Chondrocyte (in vitro differentiated cells): Measurements from ENCODE around the gene CFAP20DC. TPM values are rescaled to one million over a fixed set of nuclear protein-coding genes. Genes with fewer than 3 reads are reported as not detected.
A peak's percentile ranks its signal among the peaks of the same experiment; 100 is the strongest.
"Not testable (repeated sequence)": the region's sequence is repeated elsewhere in the genome, so short reads cannot be mapped to it uniquely, and the experiment has no call there.

ENCODE experiments used
- DNase-seq: peaks from one replicate; pipeline ENCODE4 v3.0.0; 2021; ENCODE audit warnings: mixed read lengths, low spot score
- H3K27ac Mint-ChIP-seq: one replicate; pipeline ENCODE4 v1.8.0; 2021; ENCODE audit warnings: mild to moderate bottlenecking, moderate library complexity, mixed read lengths; ENCODE audit not compliant: unreplicated experiment
- H3K27me3 Mint-ChIP-seq: 2 replicates; pipeline ENCODE4 v1.8.0; 2021; ENCODE audit warnings: low read depth, mixed read lengths
- H3K36me3 Mint-ChIP-seq: 2 replicates; pipeline ENCODE4 v1.8.0; 2021; ENCODE audit warnings: low read depth, mixed read lengths
- H3K4me1 Mint-ChIP-seq: 2 replicates; pipeline ENCODE4 v1.8.0; 2021; ENCODE audit warnings: low read depth, mild to moderate bottlenecking, mixed read lengths
- H3K4me3 Mint-ChIP-seq: one replicate; pipeline ENCODE4 v1.8.0; 2021; ENCODE audit warnings: mild to moderate bottlenecking, moderate library complexity, mixed read lengths; ENCODE audit not compliant: unreplicated experiment
- H3K9me3 Mint-ChIP-seq: 2 replicates; pipeline ENCODE4 v1.8.0; 2021; ENCODE audit warnings: low read depth, mixed read lengths
- CTCF ChIP-seq: fragments of 200-600 bp; sonication (generic); IDR thresholded peaks from 2 replicates; pipeline ENCODE4 v1.5.0; 2021; ENCODE audit warnings: antibody characterized with exemption, mild to moderate bottlenecking, moderate library complexity
- total RNA-seq: library from RNA; stranded (reverse); gene quantifications from 3 replicates; pipeline ENCODE4 v1.2.1, GENCODE V29; 2021

Gene CFAP20DC
- total RNA-seq, 1 donor from 2014 or later, result 3.1 TPM

GRCh38 chr3:58824777-58825176, 225.0 kb downstream of the CFAP20DC start:
- no peak for TF ChIP-seq CTCF
- H3K36me3 Mint-ChIP-seq, result peaks cover 2% of the 10 kb centered on the region
- no peaks in the 10 kb centered on the region for H3K9me3 Mint-ChIP-seq
- no peaks in the 10 kb centered on the region for H3K27me3 Mint-ChIP-seq
- no peak overlapping the region for H3K4me3 Mint-ChIP-seq
- peaks cover 9% of the 10 kb centered on the region for H3K4me1 Mint-ChIP-seq
- H3K27ac Mint-ChIP-seq, result no peak overlapping the region
- no peak for DNase-seq

GRCh38 chr3:58824285-58824684, 225.5 kb downstream of the CFAP20DC start:
- Mint-ChIP-seq H3K4me1 (peaks cover 6% of the 10 kb centered on the region), H3K27me3 (no peaks in the 10 kb centered on the region), H3K36me3 (peaks cover 2% of the 10 kb centered on the region), H3K4me3 (no peak overlapping the region), H3K27ac (no peak overlapping the region), H3K9me3 (no peaks in the 10 kb centered on the region)
- TF ChIP-seq CTCF, result peak; percentile 94
- DNase-seq, result no peak

- H3K27ac Mint-ChIP-seq, H3K27me3 Mint-ChIP-seq, H3K4me1 Mint-ChIP-seq, H3K4me3 Mint-ChIP-seq, DNase-seq, H3K36me3 Mint-ChIP-seq: not testable (repeated sequence)
- peaks cover 13% of the 10 kb centered on the region for H3K9me3 Mint-ChIP-seq
Measured at GRCh38 chr3:58806551-58807244, 243.1 kb downstream of the CFAP20DC start.

GRCh38 chr3:58804914-58805313, 244.9 kb downstream of the CFAP20DC start:
- H3K4me1 Mint-ChIP-seq, result no peaks in the 10 kb centered on the region
- no peak for TF ChIP-seq CTCF
- H3K9me3 Mint-ChIP-seq, result peaks cover 13% of the 10 kb centered on the region
- no peak overlapping the region for H3K27ac Mint-ChIP-seq
- H3K36me3 Mint-ChIP-seq, result peaks cover 5% of the 10 kb centered on the region
- no peaks in the 10 kb centered on the region for H3K27me3 Mint-ChIP-seq
- H3K4me3 Mint-ChIP-seq, result no peak overlapping the region
- DNase-seq, result no peak

GRCh38 chr3:58801541-58801940, 248.3 kb downstream of the CFAP20DC start:
- peaks cover 1% of the 10 kb centered on the region for H3K36me3 Mint-ChIP-seq

More at GRCh38 chr3:58801541-58801940, 248.3 kb downstream of the CFAP20DC start:
- H3K4me1 Mint-ChIP-seq, result no peaks in the 10 kb centered on the region
- no peak for TF ChIP-seq CTCF
- no peak for DNase-seq
- H3K27me3 Mint-ChIP-seq, result no peaks in the 10 kb centered on the region
- H3K4me3 Mint-ChIP-seq, result no peak overlapping the region
- no peaks in the 10 kb centered on the region for H3K9me3 Mint-ChIP-seq
- H3K27ac Mint-ChIP-seq, result no peak overlapping the region
